Neural crest cell (in vitro differentiated cells): ENCODE data around the gene MILR1. TPM values are rescaled to one million over a fixed set of nuclear protein-coding genes. Genes with fewer than 3 reads are reported as not detected.

ENCODE experiments used
- DNase-seq: peaks from one replicate; pipeline ENCODE4 v3.0.0; 2021; ENCODE audit warnings: low read depth, mixed read lengths, low spot score
- H3K27ac Mint-ChIP-seq: one replicate; pipeline ENCODE4 v1.8.0; 2021; ENCODE audit warnings: mild to moderate bottlenecking, mixed read lengths; ENCODE audit not compliant: unreplicated experiment
- H3K27me3 Mint-ChIP-seq: 2 replicates; pipeline ENCODE4 v1.8.0; 2021; ENCODE audit warnings: low read depth, mild to moderate bottlenecking, mixed read lengths
- H3K36me3 Mint-ChIP-seq: 2 replicates; pipeline ENCODE4 v1.8.0; 2021; ENCODE audit warnings: low read depth, mild to moderate bottlenecking, mixed read lengths
- H3K4me1 Mint-ChIP-seq: 2 replicates; pipeline ENCODE4 v1.8.0; 2021; ENCODE audit warnings: mixed read lengths
- H3K4me3 Mint-ChIP-seq: one replicate; pipeline ENCODE4 v1.8.0; 2021; ENCODE audit warnings: mild to moderate bottlenecking, mixed read lengths
- H3K9me3 Mint-ChIP-seq: 2 replicates; pipeline ENCODE4 v1.8.0; 2021; ENCODE audit warnings: mixed read lengths
- total RNA-seq: library from RNA; stranded (reverse); gene quantifications from 2 replicates; pipeline ENCODE4 v1.2.1, GENCODE V29; 2021
- TF ChIP-seq, protein P1 (sequence below): fragments of 200-600 bp; sonication (generic); conservative IDR thresholded peaks from 2 replicates; pipeline ENCODE4 v1.5.0; 2021; ENCODE audit warnings: antibody characterized with exemption, mild to moderate bottlenecking

Gene MILR1
- total RNA-seq, 1 donor from 2014 or later = not detected

- H3K36me3 Mint-ChIP-seq = no peaks in the 10 kb centered on the region
- H3K9me3 Mint-ChIP-seq = no peaks in the 10 kb centered on the region
- DNase-seq = no peak
- H3K4me1 Mint-ChIP-seq = no peaks in the 10 kb centered on the region
- no peak overlapping the region for H3K27ac Mint-ChIP-seq
- H3K27me3 Mint-ChIP-seq = no peaks in the 10 kb centered on the region
- TF ChIP-seq, protein P1, sequence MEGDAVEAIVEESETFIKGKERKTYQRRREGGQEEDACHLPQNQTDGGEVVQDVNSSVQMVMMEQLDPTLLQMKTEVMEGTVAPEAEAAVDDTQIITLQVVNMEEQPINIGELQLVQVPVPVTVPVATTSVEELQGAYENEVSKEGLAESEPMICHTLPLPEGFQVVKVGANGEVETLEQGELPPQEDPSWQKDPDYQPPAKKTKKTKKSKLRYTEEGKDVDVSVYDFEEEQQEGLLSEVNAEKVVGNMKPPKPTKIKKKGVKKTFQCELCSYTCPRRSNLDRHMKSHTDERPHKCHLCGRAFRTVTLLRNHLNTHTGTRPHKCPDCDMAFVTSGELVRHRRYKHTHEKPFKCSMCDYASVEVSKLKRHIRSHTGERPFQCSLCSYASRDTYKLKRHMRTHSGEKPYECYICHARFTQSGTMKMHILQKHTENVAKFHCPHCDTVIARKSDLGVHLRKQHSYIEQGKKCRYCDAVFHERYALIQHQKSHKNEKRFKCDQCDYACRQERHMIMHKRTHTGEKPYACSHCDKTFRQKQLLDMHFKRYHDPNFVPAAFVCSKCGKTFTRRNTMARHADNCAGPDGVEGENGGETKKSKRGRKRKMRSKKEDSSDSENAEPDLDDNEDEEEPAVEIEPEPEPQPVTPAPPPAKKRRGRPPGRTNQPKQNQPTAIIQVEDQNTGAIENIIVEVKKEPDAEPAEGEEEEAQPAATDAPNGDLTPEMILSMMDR = no peak
- no peak overlapping the region for H3K4me3 Mint-ChIP-seq
These were observed 46.4 kb upstream of the MILR1 start for GRCh38 chr17:64402469-64402868.

GRCh38 chr17:64403881-64404460 lies 44.9 kb upstream of the MILR1 start:
- Mint-ChIP-seq H3K4me1 (no peaks in the 10 kb centered on the region), H3K27me3 (no peaks in the 10 kb centered on the region), H3K4me3 (no peak overlapping the region), H3K27ac (no peak overlapping the region), H3K36me3 (no peaks in the 10 kb centered on the region), H3K9me3 (no peaks in the 10 kb centered on the region)
- TF ChIP-seq, protein P1 = no peak
- DNase-seq = no peak

GRCh38 chr17:64406321-64407200 lies 42.4 kb upstream of the MILR1 start:
- H3K4me1 Mint-ChIP-seq = peaks cover 4% of the 10 kb centered on the region
- no peaks in the 10 kb centered on the region for H3K27me3 Mint-ChIP-seq
- H3K9me3 Mint-ChIP-seq = no peaks in the 10 kb centered on the region
- H3K36me3 Mint-ChIP-seq = no peaks in the 10 kb centered on the region
- no peak overlapping the region for H3K4me3 Mint-ChIP-seq
- H3K27ac Mint-ChIP-seq = no peak overlapping the region
- DNase-seq = no peak
- TF ChIP-seq, protein P1 = no peak

DNA sequence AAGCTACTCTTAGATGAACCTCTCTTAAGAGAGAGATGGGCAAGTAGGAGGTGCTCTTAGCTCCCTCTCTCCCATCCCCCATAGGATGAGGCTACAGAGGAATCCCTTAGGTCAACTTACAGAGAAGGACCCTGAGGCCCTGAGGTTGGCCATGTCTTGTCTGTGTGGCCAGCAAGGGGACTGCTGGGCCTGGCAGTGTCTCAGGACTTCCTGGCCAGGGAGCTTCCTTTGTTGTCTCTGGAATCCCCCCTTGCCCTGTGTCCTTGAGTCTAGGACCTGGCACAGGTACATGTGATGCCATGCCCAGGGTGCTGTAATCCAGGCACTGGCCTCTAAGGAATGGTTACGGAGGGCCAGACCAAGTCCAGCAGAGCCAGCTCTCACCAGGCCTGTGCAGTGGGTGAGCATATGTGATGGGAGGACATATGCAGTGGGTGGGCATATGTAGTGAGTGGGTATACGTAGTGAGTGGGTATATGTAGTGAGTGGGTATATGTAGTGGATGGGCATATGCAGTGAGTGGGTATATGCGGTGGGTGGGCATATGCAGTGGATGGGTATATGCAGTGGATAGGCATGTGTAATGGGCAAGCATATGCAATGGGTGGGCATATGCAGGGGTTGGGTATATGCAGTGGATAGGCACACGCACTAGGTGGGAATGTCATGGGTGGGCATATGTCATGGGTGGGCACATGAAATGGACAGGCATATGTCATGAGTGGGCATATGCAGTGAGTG lies 38.0 kb upstream of the MILR1 start:
- H3K27me3 Mint-ChIP-seq = no peaks in the 10 kb centered on the region
- H3K4me3 Mint-ChIP-seq = peak overlapping the region; percentile 44
- H3K36me3 Mint-ChIP-seq = no peaks in the 10 kb centered on the region
- no peaks in the 10 kb centered on the region for H3K9me3 Mint-ChIP-seq
- DNase-seq = no peak
- TF ChIP-seq, protein P1 = no peak
- peaks cover 19% of the 10 kb centered on the region for H3K4me1 Mint-ChIP-seq
- no peak overlapping the region for H3K27ac Mint-ChIP-seq

DNA sequence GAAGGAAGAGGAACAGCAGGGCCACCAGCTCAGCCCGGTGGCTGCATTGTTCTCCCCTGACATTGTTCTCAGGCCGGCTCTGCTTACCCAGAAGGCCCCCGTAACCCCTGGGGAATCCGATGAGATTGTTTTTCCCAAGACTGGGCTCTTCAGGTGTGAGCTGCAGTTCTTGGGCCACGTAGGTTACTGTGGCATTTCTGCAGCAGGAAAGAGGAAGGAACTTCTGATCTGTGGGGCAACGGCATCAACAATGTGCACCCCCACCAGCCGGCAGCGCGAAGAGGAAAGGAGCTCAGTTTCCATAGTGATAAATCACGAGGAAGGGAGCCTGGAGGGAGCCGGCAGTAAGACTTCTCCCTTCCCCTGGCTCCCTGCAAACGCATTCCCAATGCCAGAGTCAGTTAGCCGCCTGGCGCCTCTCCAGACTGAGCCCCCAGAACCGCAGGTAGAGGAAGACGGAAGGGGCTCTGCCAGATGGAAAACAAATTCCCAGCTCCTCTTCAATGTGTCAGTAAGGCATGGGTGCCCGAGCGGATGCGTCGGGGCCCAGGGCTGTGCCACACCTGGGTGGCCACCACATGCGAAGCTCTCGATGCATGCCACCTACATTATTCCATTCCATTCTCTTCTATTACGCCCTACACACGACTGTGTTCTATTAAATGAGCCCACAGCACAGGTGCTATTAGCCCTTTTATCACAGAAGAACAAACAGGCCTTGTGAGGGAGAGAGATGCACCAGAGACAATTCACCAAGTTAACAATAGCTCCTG lies 36.7 kb upstream of the MILR1 start:
- Mint-ChIP-seq H3K4me3 (peak overlapping the region; percentile 56), H3K27ac (peak overlapping the region; percentile 93), H3K9me3 (no peaks in the 10 kb centered on the region), H3K4me1 (peaks cover 19% of the 10 kb centered on the region), H3K36me3 (no peaks in the 10 kb centered on the region), H3K27me3 (no peaks in the 10 kb centered on the region)
- DNase-seq = peak; percentile 19
- TF ChIP-seq, protein P1 = no peak
